Measurements from ENCODE around the gene RNF214. TPM values are rescaled to one million over a fixed set of nuclear protein-coding genes. Genes with fewer than 3 reads are reported as not detected.

The RNF214 gene
- polyA plus RNA-seq, 4 donors: 23.4 to 34.8 (median 31.5) TPM

Other genes with a start within 250 kb of the RNF214 start
- 10 to 100 TPM; 23.0 to 44.9 (median 33.6) TPM for gene SIK3, start 134.2 kb upstream of the RNF214 start, polyA plus RNA-seq (ENCODE audit: insufficient read length in 4 of 4)
- gene PAFAH1B2, start 88.4 kb upstream of the RNF214 start, polyA plus RNA-seq (ENCODE audit: insufficient read length in 4 of 4): 10 to 100 TPM; 73.3 to 79.9 (median 75.1) TPM
- 10 to 100 TPM; 38.0 to 47.9 (median 44.5) TPM for gene SIDT2, start 53.9 kb upstream of the RNF214 start, polyA plus RNA-seq (ENCODE audit: insufficient read length in 4 of 4)
- 100 to 1,000 TPM; 130 to 307 (median 140) TPM for gene TAGLN, start 33.3 kb upstream of the RNF214 start, polyA plus RNA-seq (ENCODE audit: insufficient read length in 4 of 4)
- gene PCSK7, start 598 bp upstream of the RNF214 start, polyA plus RNA-seq (ENCODE audit: insufficient read length in 4 of 4): 10 to 100 TPM; 18.7 to 36.1 (median 21.4) TPM
- 10 to 100 TPM; 16.1 to 24.6 (median 19.7) TPM for gene BACE1-AS, start 58.7 kb downstream of the RNF214 start, polyA plus RNA-seq (ENCODE audit: insufficient read length in 4 of 4)
- 10 to 100 TPM; 58.7 to 76.5 (median 64.4) TPM for gene BACE1, start 83.6 kb downstream of the RNF214 start, polyA plus RNA-seq (ENCODE audit: insufficient read length in 4 of 4)
- 10 to 100 TPM; 22.7 to 43.0 (median 27.0) TPM for gene CEP164, start 95.2 kb downstream of the RNF214 start, polyA plus RNA-seq (ENCODE audit: insufficient read length in 4 of 4)

Measured in left renal pelvis (tissue), 4 donors.